PC-9 (cell line): ENCODE measurements around the gene TGFBR2. TPM values are rescaled to one million over a fixed set of nuclear protein-coding genes. Genes with fewer than 3 reads are reported as not detected.

Experiments used
- BruUV-seq: library from RNA; stranded (reverse); fragments of 400-500 nt; replicated peaks from 2 replicates; lab custom pipeline; 2021; lab: Mats Ljungman, UMichigan
- CTCF ChIA-PET: fragments of 300-600 bp; sonication (Branson Sonifier 250); formaldehyde crosslinking; loops from one replicate; lab custom pipeline; 2022; ENCODE audit warnings: antibody characterized with exemption; lab: Charles Lee
- POLR2A ChIA-PET: fragments of 300-600 bp; sonication (Branson Sonifier 250); formaldehyde crosslinking; loops from one replicate; lab custom pipeline; 2022; ENCODE audit warnings: antibody characterized with exemption; ENCODE audit not compliant: unreplicated experiment; lab: Charles Lee
- DNase-seq, 2 experiments: peaks; one replicate each; pipeline versions ENCODE4 v3.0.0 to v3.0.0-alpha.2; 2015 to 2022; ENCODE audit warnings: mixed read lengths in 1 of 2
- H2AFZ ChIP-seq: fragments of 200-600 bp; sonication (generic); 2 replicates; pipeline ENCODE4 v1.8.1; 2017; ENCODE audit warnings: antibody characterized with exemption
- H3F3A ChIP-seq: fragments of 200-600 bp; sonication (generic); 2 replicates; pipeline ENCODE4 v1.8.1; 2017; ENCODE audit warnings: antibody characterized with exemption, mild to moderate bottlenecking, low read depth; ENCODE audit not compliant: insufficient read depth
- H3K27ac ChIP-seq: fragments of 200-600 bp; sonication (generic); 2 replicates; pipeline ENCODE4 v1.6.1; 2016; ENCODE audit warnings: mixed run types
- H3K27me3 ChIP-seq: fragments of 200-600 bp; sonication (generic); 2 replicates; pipeline ENCODE4 v1.6.1; 2016; ENCODE audit warnings: low read depth, mixed run types; ENCODE audit not compliant: insufficient read depth
- H3K36me3 ChIP-seq: fragments of 200-600 bp; sonication (generic); 2 replicates; pipeline ENCODE4 v1.6.1; 2016; ENCODE audit warnings: low read depth, mixed run types
- H3K4me1 ChIP-seq: fragments of 200-600 bp; sonication (generic); replicated peaks from 2 replicates; pipeline ENCODE4 v1.6.1; 2016; ENCODE audit warnings: mixed run types; ENCODE audit not compliant: insufficient read depth
- H3K4me2 ChIP-seq: fragments of 200-600 bp; sonication (generic); 2 replicates; pipeline ENCODE4 v1.6.1; 2017; ENCODE audit warnings: mixed run types
- H3K4me3 ChIP-seq: fragments of 200-600 bp; sonication (generic); 2 replicates; pipeline ENCODE4 v1.6.1; 2016; ENCODE audit warnings: mixed run types
- H3K79me2 ChIP-seq: fragments of 200-600 bp; sonication (generic); 2 replicates; pipeline ENCODE4 v1.6.1; 2017; ENCODE audit warnings: low read depth, mixed run types
- H3K9me2 ChIP-seq: fragments of 200-600 bp; sonication (generic); 2 replicates; pipeline ENCODE4 v1.8.1; 2017; ENCODE audit warnings: mild to moderate bottlenecking; ENCODE audit not compliant: insufficient read depth
- H3K9me3 ChIP-seq: fragments of 200-600 bp; sonication (generic); 2 replicates; pipeline ENCODE4 v1.8.1; 2016; ENCODE audit warnings: low read depth; ENCODE audit not compliant: insufficient read depth
- H4K20me1 ChIP-seq: fragments of 200-600 bp; sonication (generic); 2 replicates; pipeline ENCODE4 v1.8.1; 2017; ENCODE audit not compliant: insufficient read depth
- CTCF ChIP-seq: fragments of 200-600 bp; sonication (generic); conservative IDR thresholded peaks from 2 replicates; pipeline ENCODE4 v1.6.1; 2017; ENCODE audit warnings: mixed run types, antibody characterized with exemption, mild to moderate bottlenecking, moderate library complexity
- EZH2 ChIP-seq: fragments of 200-600 bp; sonication (generic); IDR thresholded peaks from 2 replicates; pipeline ENCODE4 v1.8.0; 2017; ENCODE audit warnings: antibody characterized with exemption, low read depth
- intact Hi-C: fragments of 100-400 bp; cut with micrococcal nuclease; formaldehyde crosslinking; loops from one replicate; pipeline ENCODE4 v1.10.0; 2022; ENCODE audit not compliant: unreplicated experiment
- total RNA-seq: library from RNA; stranded (reverse); gene quantifications from 2 replicates; pipeline ENCODE4 v1.2.3, GENCODE V29; 2021

TGFBR2 gene
- total RNA-seq, 1 experiment from 2014 or later, result 33.6 TPM

- no peak for TF ChIP-seq EZH2
- no peak for TF ChIP-seq CTCF
- CTCF ChIA-PET, result no interaction called here
- POLR2A ChIA-PET, result no interaction called here
These were observed 2.3 kb upstream of the TGFBR2 start for GRCh38 chr3:30604093-30604492.

GRCh38 chr3:30604558-30604957 is 1.8 kb upstream of the TGFBR2 start:
- H3K9me3 ChIP-seq, result no peaks in the 10 kb centered on the region
- CTCF ChIA-PET, result no interaction called here
- intact Hi-C loops, result no loop called here
- no peak overlapping the region for H2AFZ ChIP-seq
- H3K79me2 ChIP-seq, result peaks cover 21% of the 10 kb centered on the region
- H3K27me3 ChIP-seq, result no peaks in the 10 kb centered on the region
- no peak for DNase-seq
- peaks cover 24% of the 10 kb centered on the region for H3K4me1 ChIP-seq
- no peak overlapping the region for H3K4me2 ChIP-seq
- H3K36me3 ChIP-seq, result no peaks in the 10 kb centered on the region
- TF ChIP-seq CTCF, result no peak
- no peak for TF ChIP-seq EZH2
- no peak overlapping the region for H3K27ac ChIP-seq
- BruUV-seq, result no TSS peak
- H3K9me2 ChIP-seq, result no peaks in the 10 kb centered on the region
- H3F3A ChIP-seq, result 0 out of 2 replicates have a peak, but pooled peaks cover 7% of the 10 kb centered on the region
- no peaks in the 10 kb centered on the region for H4K20me1 ChIP-seq
- H3K4me3 ChIP-seq, result no peak overlapping the region
- POLR2A ChIA-PET, result no interaction called here

More at GRCh38 chr3:30604093-30604492, 2.3 kb upstream of the TGFBR2 start:
- no peaks in the 10 kb centered on the region for H4K20me1 ChIP-seq
- no peak for DNase-seq
- H3K9me2 ChIP-seq, result no peaks in the 10 kb centered on the region
- H2AFZ ChIP-seq, result no peak overlapping the region
- no peak overlapping the region for H3K4me3 ChIP-seq
- H3F3A ChIP-seq, result 0 out of 2 replicates have a peak, but pooled peaks cover 7% of the 10 kb centered on the region
- H3K79me2 ChIP-seq, result peaks cover 17% of the 10 kb centered on the region
- no peak overlapping the region for H3K27ac ChIP-seq
- no peaks in the 10 kb centered on the region for H3K27me3 ChIP-seq
- no peaks in the 10 kb centered on the region for H3K36me3 ChIP-seq
- H3K4me1 ChIP-seq, result peaks cover 21% of the 10 kb centered on the region
- no TSS peak for BruUV-seq
- H3K9me3 ChIP-seq, result no peaks in the 10 kb centered on the region
- intact Hi-C loops, result no loop called here
- no peak overlapping the region for H3K4me2 ChIP-seq

- DNase-seq, result no peak
- H3F3A ChIP-seq, result 0 out of 2 replicates have a peak, but pooled peaks cover 7% of the 10 kb centered on the region
- H3K9me3 ChIP-seq, result no peaks in the 10 kb centered on the region
- H3K4me2 ChIP-seq, result peak overlapping the region; percentile 82; the same call in 1 of the 2 replicates
- CTCF ChIA-PET, result no interaction called here
- intact Hi-C loops, result loop anchor here (5.0 kb wide), 1 partner anchor 263 kb away; no protein-coding TSS in a partner anchor
- no peak overlapping the region for H2AFZ ChIP-seq
- POLR2A ChIA-PET, result no interaction called here
- TF ChIP-seq CTCF (no peak), EZH2 (no peak)
- H3K27ac ChIP-seq, result no peak overlapping the region
- H4K20me1 ChIP-seq, result no peaks in the 10 kb centered on the region
- H3K27me3 ChIP-seq, result no peaks in the 10 kb centered on the region
- no peaks in the 10 kb centered on the region for H3K9me2 ChIP-seq
- peaks cover 26% of the 10 kb centered on the region for H3K79me2 ChIP-seq
- H3K36me3 ChIP-seq, result no peaks in the 10 kb centered on the region
- peaks cover 24% of the 10 kb centered on the region for H3K4me1 ChIP-seq
- no TSS peak for BruUV-seq
- H3K4me3 ChIP-seq, result no peak overlapping the region
These were observed 1.4 kb upstream of the TGFBR2 start for GRCh38 chr3:30605005-30605404.
